GM19372 (cell line): ENCODE data around the gene NBPF8.
"Not testable (repeated sequence)": the region's sequence is repeated elsewhere in the genome, so short reads cannot be mapped to it uniquely, and the experiment has no call there.

Experiments used
- ATAC-seq: cut with Tn5 transposase; IDR thresholded peaks from one replicate; pipeline ENCODE4 v1.9.1; 2021; ENCODE audit warnings: mild to moderate bottlenecking, low read depth, moderate library complexity; ENCODE audit not compliant: unreplicated experiment

Gene NBPF8, protein sequence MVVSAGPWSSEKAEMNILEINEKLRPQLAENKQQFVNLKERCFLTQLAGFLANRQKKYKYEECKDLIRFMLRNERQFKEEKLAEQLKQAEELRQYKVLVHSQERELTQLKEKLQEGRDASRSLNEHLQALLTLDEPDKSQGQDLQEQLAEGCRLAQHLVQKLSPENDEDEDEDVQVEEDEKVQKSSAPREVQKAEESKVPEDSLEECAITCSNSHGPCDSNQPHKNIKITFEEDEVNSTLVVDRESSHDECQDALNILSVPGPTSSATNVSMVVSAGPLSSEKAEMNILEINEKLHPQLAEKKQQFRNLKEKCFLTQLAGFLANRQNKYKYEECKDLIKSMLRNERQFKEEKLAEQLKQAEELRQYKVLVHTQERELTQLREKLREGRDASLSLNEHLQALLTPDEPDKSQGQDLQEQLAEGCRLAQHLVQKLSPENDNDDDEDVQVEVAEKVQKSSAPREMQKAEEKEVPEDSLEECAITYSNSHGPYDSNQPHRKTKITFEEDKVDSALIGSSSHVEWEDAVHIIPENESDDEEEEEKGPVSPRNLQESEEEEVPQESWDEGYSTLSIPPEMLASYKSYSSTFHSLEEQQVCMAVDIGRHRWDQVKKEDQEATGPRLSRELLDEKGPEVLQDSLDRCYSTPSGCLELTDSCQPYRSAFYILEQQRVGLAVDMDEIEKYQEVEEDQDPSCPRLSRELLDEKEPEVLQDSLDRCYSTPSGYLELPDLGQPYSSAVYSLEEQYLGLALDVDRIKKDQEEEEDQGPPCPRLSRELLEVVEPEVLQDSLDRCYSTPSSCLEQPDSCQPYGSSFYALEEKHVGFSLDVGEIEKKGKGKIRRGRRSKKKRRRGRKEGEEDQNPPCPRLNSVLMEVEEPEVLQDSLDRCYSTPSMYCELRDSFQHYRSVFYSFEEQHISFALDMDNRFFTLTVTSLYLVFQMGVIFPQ

GRCh38 chr1:120414911-120415480, at the start of gene NBPF8:
Gene NBPF8 (plus strand): TSS chr1:120415035. CDS start chr1:120436523, 21,488 bp downstream.
- ATAC-seq = peak; percentile 100

DNA sequence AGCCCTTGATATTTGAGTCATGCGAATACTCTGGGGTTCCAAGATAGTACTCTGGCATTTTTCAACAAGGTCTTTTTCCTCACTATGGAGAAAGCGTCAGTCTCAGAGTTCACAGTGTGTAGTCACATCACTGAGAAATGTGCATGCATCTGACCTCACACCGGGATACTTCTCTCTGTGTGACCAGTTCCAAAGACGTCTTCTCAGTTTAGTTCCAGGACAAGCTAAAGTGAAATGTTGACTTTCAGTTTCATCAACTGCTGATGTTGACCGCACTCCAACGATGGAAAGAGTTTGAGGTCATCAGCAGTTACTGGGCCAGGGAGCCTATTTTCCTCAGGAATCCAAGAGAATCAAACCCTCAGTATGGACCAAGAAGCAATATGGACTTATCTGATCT, 47.1 kb upstream of the NBPF8 start:
- not testable (repeated sequence) for ATAC-seq

GRCh38 chr1:120386651-120387050, 28.2 kb upstream of the NBPF8 start:
- ATAC-seq = not testable (repeated sequence)

- ATAC-seq = not testable (repeated sequence)
These were observed 26.2 kb upstream of the NBPF8 start for GRCh38 chr1:120388597-120389126.

- ATAC-seq = not testable (repeated sequence)
These were observed 23.5 kb upstream of the NBPF8 start for GRCh38 chr1:120391365-120391764.

DNA sequence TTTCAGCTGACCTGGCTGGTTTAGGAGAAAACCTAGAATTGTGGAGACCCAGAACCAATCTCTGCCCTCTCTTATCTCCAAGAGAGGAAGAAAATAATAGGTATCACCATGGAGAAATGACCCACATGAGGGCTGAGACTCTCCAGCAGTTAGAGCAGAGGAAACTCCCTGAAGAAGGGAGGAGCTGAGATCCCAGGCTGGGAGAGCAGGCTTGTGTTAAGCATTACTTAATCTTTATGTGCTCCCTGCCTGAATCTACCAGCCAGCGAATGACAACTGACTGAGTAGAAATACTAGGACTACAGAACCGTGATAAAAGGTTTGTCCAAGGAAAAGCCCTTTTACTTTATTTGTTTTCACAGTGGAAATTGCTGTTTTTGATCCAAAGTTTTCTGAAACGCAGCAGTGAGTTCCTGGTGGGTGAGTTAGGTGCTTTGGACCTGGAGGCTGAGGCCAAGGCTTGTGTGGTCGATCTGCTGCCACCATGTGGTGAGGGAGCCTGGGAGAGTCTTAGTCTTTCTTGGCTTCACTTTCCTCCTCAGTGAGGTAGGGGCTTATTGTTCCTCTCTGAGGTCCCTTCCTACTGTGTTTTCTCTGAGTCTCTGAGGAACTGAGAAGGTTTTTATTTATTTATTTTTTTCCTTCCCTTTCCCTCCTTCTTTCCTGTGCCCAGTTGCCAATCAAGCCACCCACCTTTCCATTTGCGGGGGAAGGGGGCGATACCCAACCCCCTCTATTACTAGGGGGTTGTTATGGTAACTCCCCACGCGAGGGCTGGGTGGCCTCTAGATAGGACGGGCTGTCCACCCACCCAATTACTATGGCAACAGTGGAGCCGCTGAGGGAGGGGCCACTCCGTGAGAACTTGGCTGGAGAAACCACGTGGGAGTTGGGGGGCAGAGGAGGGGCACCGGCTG, 21.3 kb upstream of the NBPF8 start:
- ATAC-seq = not testable (repeated sequence)

- not testable (repeated sequence) for ATAC-seq
These were observed 9.5 kb upstream of the NBPF8 start for GRCh38 chr1:120405348-120405747.

GRCh38 chr1:120414451-120414850, 384 bp upstream of the NBPF8 start:
- peak; percentile 14 for ATAC-seq

DNA sequence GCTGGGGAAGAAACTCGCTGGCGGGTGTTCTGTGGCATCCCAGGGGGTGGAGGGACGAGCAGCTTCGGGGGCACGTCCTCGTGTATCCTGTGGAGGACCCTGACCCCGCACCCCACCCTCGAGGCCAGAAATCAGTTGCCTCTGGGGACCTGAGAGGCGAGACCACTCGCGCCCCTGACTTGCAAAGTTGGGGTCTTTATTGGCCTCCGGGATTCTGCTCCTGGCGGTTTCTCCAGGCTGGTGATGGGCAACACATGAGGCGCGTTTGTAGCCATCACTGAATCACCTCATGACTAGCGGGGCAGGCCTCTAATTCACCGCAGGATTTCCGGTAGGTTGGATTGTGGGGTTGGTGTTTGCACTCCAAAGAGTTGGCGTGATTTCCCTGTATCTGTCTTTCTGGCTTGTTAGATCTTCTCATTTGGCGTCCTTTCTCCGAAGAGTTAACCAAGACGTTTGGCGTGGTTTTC, 692 bp downstream of the NBPF8 start:
- not testable (repeated sequence) for ATAC-seq

- ATAC-seq = not testable (repeated sequence)
These were observed 10.2 kb downstream of the NBPF8 start for GRCh38 chr1:120425063-120425462.

DNA sequence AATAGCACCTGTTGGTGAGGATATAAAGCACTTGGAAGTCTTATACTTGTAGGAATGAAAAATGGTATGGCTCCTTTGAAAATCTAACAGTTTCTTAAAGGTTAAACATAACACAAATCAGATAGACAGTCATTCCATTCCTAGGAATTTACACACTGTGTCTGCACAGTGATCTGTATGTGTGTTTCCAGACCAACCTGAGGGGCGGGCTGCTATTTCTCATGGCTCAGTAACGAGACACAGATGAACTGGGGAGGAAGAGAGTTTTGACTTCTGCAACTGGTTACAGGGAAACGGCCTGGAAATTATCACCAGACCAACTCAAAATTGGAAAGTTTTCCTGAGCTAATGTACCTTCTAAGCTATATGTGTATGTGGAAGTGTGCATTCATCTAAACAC, 16.8 kb downstream of the NBPF8 start:
- not testable (repeated sequence) for ATAC-seq

GRCh38 chr1:120433831-120434230, 19.0 kb downstream of the NBPF8 start:
- not testable (repeated sequence) for ATAC-seq

DNA sequence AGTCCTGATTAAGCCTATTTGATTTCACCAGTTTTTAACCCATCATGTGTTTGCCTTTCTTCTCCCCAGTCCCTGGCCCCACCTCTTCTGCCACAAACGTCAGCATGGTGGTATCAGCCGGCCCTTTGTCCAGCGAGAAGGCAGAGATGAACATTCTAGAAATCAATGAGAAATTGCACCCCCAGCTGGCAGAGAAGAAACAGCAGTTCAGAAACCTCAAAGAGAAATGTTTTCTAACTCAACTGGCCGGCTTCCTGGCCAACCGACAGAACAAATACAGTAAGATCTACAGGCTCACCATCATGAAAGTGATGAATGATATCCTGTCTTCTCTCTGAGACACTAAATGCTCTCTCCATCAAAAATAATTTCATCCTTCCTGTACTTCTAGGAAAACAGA, 34.3 kb downstream of the NBPF8 start:
- ATAC-seq = not testable (repeated sequence)
